ENCODE results near the gene DHRS4L2. TPM values are rescaled to one million over a fixed set of nuclear protein-coding genes. Genes with fewer than 3 reads are reported as not detected.

The DHRS4L2 gene
- total RNA-seq, 1 experiment from 2014 or later: 13.5 TPM

Other genes with a start within 250 kb of the DHRS4L2 start
- gene DHRS4, start 35.2 kb upstream of the DHRS4L2 start, total RNA-seq (2014; rRNA removed; shearing (Covaris generic); ENCODE audit: low replicate concordance): 32.4 and 35.9 TPM in 2 replicates
- gene CARMIL3, start 63.1 kb downstream of the DHRS4L2 start, total RNA-seq (2014; rRNA removed; shearing (Covaris generic); ENCODE audit: low replicate concordance): not detected in 2 replicates
- gene CPNE6, start 82.6 kb downstream of the DHRS4L2 start, total RNA-seq (2014; rRNA removed; shearing (Covaris generic); ENCODE audit: low replicate concordance): not detected in 2 replicates
- 6.7 and 27.5 TPM in 2 replicates for gene PCK2, start 105.4 kb downstream of the DHRS4L2 start, total RNA-seq (2014; rRNA removed; shearing (Covaris generic); ENCODE audit: low replicate concordance)
- 22.7 and 64.7 TPM in 2 replicates for gene DCAF11, start 125.8 kb downstream of the DHRS4L2 start, total RNA-seq (2014; rRNA removed; shearing (Covaris generic); ENCODE audit: low replicate concordance)
- gene NRL, start 126.0 kb downstream of the DHRS4L2 start, total RNA-seq (2014; rRNA removed; shearing (Covaris generic); ENCODE audit: low replicate concordance): 1.9 and 4.9 TPM in 2 replicates
- 0.79 TPM in 1 of 2 replicates, not detected in the other for gene FITM1, start 141.7 kb downstream of the DHRS4L2 start, total RNA-seq (2014; rRNA removed; shearing (Covaris generic); ENCODE audit: low replicate concordance)
- gene PSME1, start 147.3 kb downstream of the DHRS4L2 start, total RNA-seq (2014; rRNA removed; shearing (Covaris generic); ENCODE audit: low replicate concordance): 37.5 and 39.3 TPM in 2 replicates
- 7.2 and 15.7 TPM in 2 replicates for gene EMC9, start 152.7 kb downstream of the DHRS4L2 start, total RNA-seq (2014; rRNA removed; shearing (Covaris generic); ENCODE audit: low replicate concordance)
- gene PSME2, start 157.7 kb downstream of the DHRS4L2 start, total RNA-seq (2014; rRNA removed; shearing (Covaris generic); ENCODE audit: low replicate concordance): 84.9 and 111 TPM in 2 replicates
- gene RNF31, start 158.6 kb downstream of the DHRS4L2 start, total RNA-seq (2014; rRNA removed; shearing (Covaris generic); ENCODE audit: low replicate concordance): 39.6 and 52.1 TPM in 2 replicates
- 15.8 and 26.4 TPM in 2 replicates for gene IRF9, start 172.3 kb downstream of the DHRS4L2 start, total RNA-seq (2014; rRNA removed; shearing (Covaris generic); ENCODE audit: low replicate concordance)
- 0.66 and 2.1 TPM in 2 replicates for gene REC8, start 183.2 kb downstream of the DHRS4L2 start, total RNA-seq (2014; rRNA removed; shearing (Covaris generic); ENCODE audit: low replicate concordance)
- gene IPO4, start 199.9 kb downstream of the DHRS4L2 start, total RNA-seq (2014; rRNA removed; shearing (Covaris generic); ENCODE audit: low replicate concordance): 41.0 and 60.5 TPM in 2 replicates
- gene TM9SF1, start 206.5 kb downstream of the DHRS4L2 start, total RNA-seq (2014; rRNA removed; shearing (Covaris generic); ENCODE audit: low replicate concordance): 25.2 and 39.3 TPM in 2 replicates
- gene TSSK4, start 216.8 kb downstream of the DHRS4L2 start, total RNA-seq (2014; rRNA removed; shearing (Covaris generic); ENCODE audit: low replicate concordance): not detected in 2 replicates
- gene CHMP4A, start 224.6 kb downstream of the DHRS4L2 start, total RNA-seq (2014; rRNA removed; shearing (Covaris generic); ENCODE audit: low replicate concordance): 20.0 and 75.5 TPM in 2 replicates
- 2.5 and 4.5 TPM in 2 replicates for gene MDP1, start 227.1 kb downstream of the DHRS4L2 start, total RNA-seq (2014; rRNA removed; shearing (Covaris generic); ENCODE audit: low replicate concordance)
- gene NEDD8, start 243.4 kb downstream of the DHRS4L2 start, total RNA-seq (2014; rRNA removed; shearing (Covaris generic); ENCODE audit: low replicate concordance): 138 and 173 TPM in 2 replicates
- 54.0 and 60.9 TPM in 2 replicates for gene GMPR2, start 244.0 kb downstream of the DHRS4L2 start, total RNA-seq (2014; rRNA removed; shearing (Covaris generic); ENCODE audit: low replicate concordance)

All from MG63 (cell line).